Endothelial cell (in vitro differentiated cells): Measurements from ENCODE around the gene ITGA2. TPM values are rescaled to one million over a fixed set of nuclear protein-coding genes. Genes with fewer than 3 reads are reported as not detected.

Source experiments
- DNase-seq: peaks from one replicate; pipeline ENCODE4 v3.0.0; 2021; ENCODE audit warnings: low spot score
- H3K27ac Mint-ChIP-seq: one replicate; pipeline ENCODE4 v1.8.0; 2021; ENCODE audit warnings: mixed read lengths, inconsistent platforms; ENCODE audit not compliant: unreplicated experiment
- H3K27me3 Mint-ChIP-seq: one replicate; pipeline ENCODE4 v1.8.0; 2021; ENCODE audit warnings: mild to moderate bottlenecking, moderate library complexity, mixed read lengths, inconsistent platforms; ENCODE audit not compliant: unreplicated experiment
- H3K36me3 Mint-ChIP-seq: one replicate; pipeline ENCODE4 v1.8.0; 2021; ENCODE audit warnings: mild to moderate bottlenecking, low read depth, mixed read lengths, inconsistent platforms; ENCODE audit not compliant: unreplicated experiment
- H3K4me1 Mint-ChIP-seq: one replicate; pipeline ENCODE4 v1.8.0; 2021; ENCODE audit warnings: mild to moderate bottlenecking, mixed read lengths, inconsistent platforms; ENCODE audit not compliant: unreplicated experiment
- H3K4me3 Mint-ChIP-seq: one replicate; pipeline ENCODE4 v1.8.0; 2021; ENCODE audit warnings: mild to moderate bottlenecking, mixed read lengths, inconsistent platforms; ENCODE audit not compliant: unreplicated experiment
- H3K9me3 Mint-ChIP-seq: one replicate; pipeline ENCODE4 v1.8.0; 2021; ENCODE audit warnings: mixed read lengths, inconsistent platforms; ENCODE audit not compliant: unreplicated experiment
- total RNA-seq: library from RNA; stranded (reverse); fragmentation: NEBNext Ultra II Directional; extraction: Animal tissue kit (Norgen Biotek cat#: 25700); gene quantifications from one replicate; pipeline ENCODE4 v1.2.1, GENCODE V29; 2021; ENCODE audit not compliant: unreplicated experiment
- TF ChIP-seq, protein P1 (sequence below): fragments of 200-600 bp; sonication (generic); IDR thresholded peaks from one replicate; pipeline ENCODE4 v1.5.0; 2021; ENCODE audit warnings: antibody characterized with exemption; ENCODE audit not compliant: unreplicated experiment

ITGA2 gene
- total RNA-seq, 1 donor from 2014 or later, result 15.1 TPM

DNA sequence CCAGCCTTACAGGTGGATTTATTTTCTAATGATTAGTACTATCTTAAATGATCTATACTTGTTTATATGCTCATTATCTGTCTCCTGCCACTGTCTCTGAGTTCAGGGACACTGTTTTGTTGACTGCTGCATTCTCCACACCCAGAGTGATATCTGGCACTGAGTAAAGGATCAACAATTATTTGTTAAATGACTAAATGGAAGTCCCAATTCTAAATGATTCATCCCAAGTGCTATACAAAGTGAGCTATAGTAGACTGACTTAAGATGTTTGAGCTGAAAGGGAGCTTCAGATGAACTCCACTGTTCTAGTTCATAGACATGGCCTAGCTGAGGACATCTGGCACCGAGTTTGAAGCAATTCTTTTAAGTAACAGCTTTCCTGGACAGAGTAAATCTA, 40.5 kb downstream of the ITGA2 start:
- TF ChIP-seq, protein P1, sequence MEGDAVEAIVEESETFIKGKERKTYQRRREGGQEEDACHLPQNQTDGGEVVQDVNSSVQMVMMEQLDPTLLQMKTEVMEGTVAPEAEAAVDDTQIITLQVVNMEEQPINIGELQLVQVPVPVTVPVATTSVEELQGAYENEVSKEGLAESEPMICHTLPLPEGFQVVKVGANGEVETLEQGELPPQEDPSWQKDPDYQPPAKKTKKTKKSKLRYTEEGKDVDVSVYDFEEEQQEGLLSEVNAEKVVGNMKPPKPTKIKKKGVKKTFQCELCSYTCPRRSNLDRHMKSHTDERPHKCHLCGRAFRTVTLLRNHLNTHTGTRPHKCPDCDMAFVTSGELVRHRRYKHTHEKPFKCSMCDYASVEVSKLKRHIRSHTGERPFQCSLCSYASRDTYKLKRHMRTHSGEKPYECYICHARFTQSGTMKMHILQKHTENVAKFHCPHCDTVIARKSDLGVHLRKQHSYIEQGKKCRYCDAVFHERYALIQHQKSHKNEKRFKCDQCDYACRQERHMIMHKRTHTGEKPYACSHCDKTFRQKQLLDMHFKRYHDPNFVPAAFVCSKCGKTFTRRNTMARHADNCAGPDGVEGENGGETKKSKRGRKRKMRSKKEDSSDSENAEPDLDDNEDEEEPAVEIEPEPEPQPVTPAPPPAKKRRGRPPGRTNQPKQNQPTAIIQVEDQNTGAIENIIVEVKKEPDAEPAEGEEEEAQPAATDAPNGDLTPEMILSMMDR, result no peak
- Mint-ChIP-seq H3K27me3 (no peaks in the 10 kb centered on the region), H3K4me3 (no peak overlapping the region), H3K36me3 (peaks cover 5% of the 10 kb centered on the region), H3K27ac (no peak overlapping the region), H3K4me1 (peaks cover 6% of the 10 kb centered on the region), H3K9me3 (no peaks in the 10 kb centered on the region)
- no peak for DNase-seq

DNA sequence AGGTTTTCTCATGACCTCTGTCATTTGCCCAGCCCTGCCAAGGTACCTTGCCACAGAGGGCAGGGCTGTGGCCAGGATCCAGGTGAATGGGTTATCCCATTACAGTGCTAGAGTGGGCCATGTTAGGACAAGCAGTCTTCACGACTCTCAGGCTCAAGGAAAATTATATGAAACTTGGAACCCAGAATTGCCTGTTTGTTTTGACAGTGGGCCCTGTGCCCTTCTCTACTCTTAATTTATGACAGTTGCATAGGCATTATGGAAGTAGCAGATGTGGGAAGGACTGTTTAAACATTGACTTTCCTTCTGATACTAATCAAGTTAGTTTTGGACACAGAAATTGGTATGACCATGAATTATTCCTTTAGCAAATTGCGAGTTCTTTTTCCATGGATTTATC, 41.7 kb downstream of the ITGA2 start:
- DNase-seq, result no peak
- Mint-ChIP-seq H3K27ac (no peak overlapping the region), H3K4me3 (no peak overlapping the region), H3K36me3 (peaks cover 5% of the 10 kb centered on the region), H3K4me1 (peaks cover 6% of the 10 kb centered on the region), H3K27me3 (no peaks in the 10 kb centered on the region), H3K9me3 (no peaks in the 10 kb centered on the region)
- TF ChIP-seq, protein P1, result no peak

DNA sequence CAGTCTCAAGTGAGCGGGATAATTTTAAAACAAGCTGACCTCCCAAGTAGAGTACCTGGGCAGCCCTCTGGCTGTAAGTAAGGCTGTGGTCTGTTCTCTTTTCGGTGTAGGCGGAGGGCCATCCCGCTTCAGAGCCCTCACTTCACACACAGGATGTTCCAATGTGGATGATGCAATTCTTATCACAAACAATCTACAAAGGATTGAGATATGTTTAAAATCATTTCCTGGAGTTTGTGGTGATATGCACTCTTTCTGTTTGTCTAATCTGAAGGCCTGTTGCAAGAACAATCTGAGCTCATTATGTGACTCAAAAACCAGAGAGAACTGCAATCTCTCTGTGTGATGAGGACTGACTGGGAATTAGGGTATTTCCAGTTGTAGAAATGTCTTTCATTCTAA, 42.5 kb downstream of the ITGA2 start:
- H3K4me3 Mint-ChIP-seq, result no peak overlapping the region
- peaks cover 5% of the 10 kb centered on the region for H3K36me3 Mint-ChIP-seq
- H3K4me1 Mint-ChIP-seq, result peaks cover 6% of the 10 kb centered on the region
- TF ChIP-seq, protein P1, result no peak
- H3K9me3 Mint-ChIP-seq, result no peaks in the 10 kb centered on the region
- DNase-seq, result no peak
- H3K27me3 Mint-ChIP-seq, result no peaks in the 10 kb centered on the region
- no peak overlapping the region for H3K27ac Mint-ChIP-seq

DNA sequence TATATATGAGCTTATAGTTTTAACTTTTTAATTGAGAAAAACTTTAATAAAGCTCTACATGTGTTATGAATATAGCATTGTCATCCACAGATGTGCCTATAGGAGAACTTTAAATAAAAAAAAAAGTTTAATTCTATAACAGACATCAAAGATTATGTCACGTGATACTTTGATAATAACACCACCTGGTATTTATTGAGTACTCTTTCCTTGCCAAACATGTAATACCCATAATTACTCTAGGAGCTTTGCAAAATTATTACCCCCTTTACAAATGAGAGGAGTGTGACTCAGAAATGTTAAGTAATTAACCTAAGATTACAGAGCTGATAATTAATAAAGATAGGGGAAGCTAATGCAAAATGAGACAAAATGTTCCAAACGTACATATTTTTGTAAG, 43.0 kb downstream of the ITGA2 start:
- Mint-ChIP-seq H3K36me3 (peaks cover 5% of the 10 kb centered on the region), H3K27me3 (no peaks in the 10 kb centered on the region), H3K27ac (no peak overlapping the region), H3K9me3 (no peaks in the 10 kb centered on the region), H3K4me3 (no peak overlapping the region), H3K4me1 (peaks cover 6% of the 10 kb centered on the region)
- TF ChIP-seq, protein P1, result no peak
- DNase-seq, result no peak

DNA sequence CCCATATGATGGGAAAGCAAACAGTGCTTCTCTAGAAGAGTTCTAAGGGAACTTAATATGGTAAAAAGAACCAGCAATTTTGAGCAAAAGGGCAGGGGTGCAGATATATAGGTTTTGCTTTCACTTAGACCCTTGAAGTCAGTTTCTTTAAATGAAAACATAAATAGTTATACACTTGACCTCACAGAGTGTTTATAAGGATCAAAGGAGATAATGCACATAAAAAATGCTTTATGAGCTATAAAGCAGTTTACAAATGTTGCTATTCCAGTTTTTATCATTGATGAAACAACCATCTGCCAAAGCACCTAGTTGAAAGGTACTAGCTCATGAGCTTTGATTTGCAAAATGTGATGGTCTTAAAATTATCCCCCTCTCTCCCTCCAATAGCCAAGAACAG, 45.7 kb downstream of the ITGA2 start:
- TF ChIP-seq, protein P1, result no peak
- no peak overlapping the region for H3K4me3 Mint-ChIP-seq
- H3K9me3 Mint-ChIP-seq, result no peaks in the 10 kb centered on the region
- peaks cover 13% of the 10 kb centered on the region for H3K4me1 Mint-ChIP-seq
- no peaks in the 10 kb centered on the region for H3K27me3 Mint-ChIP-seq
- H3K36me3 Mint-ChIP-seq, result no peaks in the 10 kb centered on the region
- no peak overlapping the region for H3K27ac Mint-ChIP-seq
- no peak for DNase-seq
